ENCODE measurements around the gene MEOX2.

The MEOX2 gene

GRCh38 chr7:15709978-15710377, 23.5 kb upstream of the MEOX2 start:
- no peak for DNase-seq (ENCODE audit: low read depth)
- H3K4me3 ChIP-seq (ENCODE audit: low read length), result no peak overlapping the region
- TF ChIP-seq CTCF (conservative IDR thresholded peaks at IDR 0.05; ENCODE audit: low read depth, low read length), result no peak

- TF ChIP-seq CTCF (conservative IDR thresholded peaks at IDR 0.05; ENCODE audit: low read depth, low read length), result no peak
- no peak for DNase-seq (ENCODE audit: low read depth)
- no peak overlapping the region for H3K4me3 ChIP-seq (ENCODE audit: low read length)
Measured at GRCh38 chr7:15707570-15707969, 21.1 kb upstream of the MEOX2 start.

- no peak for DNase-seq (ENCODE audit: low read depth)
- H3K4me3 ChIP-seq (ENCODE audit: low read length), result no peak overlapping the region
- no peak for TF ChIP-seq CTCF (conservative IDR thresholded peaks at IDR 0.05; ENCODE audit: low read depth, low read length)
Measured at GRCh38 chr7:15703732-15704131, 17.2 kb upstream of the MEOX2 start.

GRCh38 chr7:15692501-15693020, 6.1 kb upstream of the MEOX2 start:
- H3K4me3 ChIP-seq (ENCODE audit: low read length), result no peak overlapping the region
- no peak for TF ChIP-seq CTCF (conservative IDR thresholded peaks at IDR 0.05; ENCODE audit: low read depth, low read length)
- no peak for DNase-seq (ENCODE audit: low read depth)

GRCh38 chr7:15688911-15689310, 2.4 kb upstream of the MEOX2 start:
- TF ChIP-seq CTCF (conservative IDR thresholded peaks at IDR 0.05; ENCODE audit: low read depth, low read length), result no peak
- DNase-seq (ENCODE audit: low read depth), result no peak
- no peak overlapping the region for H3K4me3 ChIP-seq (ENCODE audit: low read length)

- DNase-seq (ENCODE audit: low read depth), result no peak
- no peak for TF ChIP-seq CTCF (conservative IDR thresholded peaks at IDR 0.05; ENCODE audit: low read depth, low read length)
- H3K4me3 ChIP-seq (ENCODE audit: low read length), result no peak overlapping the region
Measured at GRCh38 chr7:15688279-15688626, 1.8 kb upstream of the MEOX2 start.

GRCh38 chr7:15687546-15688278, 1.2 kb upstream of the MEOX2 start:
- no peak for TF ChIP-seq CTCF (conservative IDR thresholded peaks at IDR 0.05; ENCODE audit: low read depth, low read length)
- no peak overlapping the region for H3K4me3 ChIP-seq (ENCODE audit: low read length)
- no peak for DNase-seq (ENCODE audit: low read depth)

Measured in retinal pigment epithelial cell (primary cell).